ENCODE data around the gene TYRP1. TPM values are rescaled to one million over a fixed set of nuclear protein-coding genes. Genes with fewer than 3 reads are reported as not detected.

TYRP1 gene
- total RNA-seq, 2 experiments from 2014 or later = not detected

GRCh38 chr9:12753931-12754330 lies 60.7 kb downstream of the TYRP1 start:
- Mint-ChIP-seq H3K27me3 (no peaks in the 10 kb centered on the region), H3K4me3 (no peak overlapping the region)
- no peak for DNase-seq

GRCh38 chr9:12759761-12760160 lies 66.6 kb downstream of the TYRP1 start:
- Mint-ChIP-seq H3K27ac (no peak overlapping the region), H3K27me3 (no peaks in the 10 kb centered on the region), H3K36me3 (no peaks in the 10 kb centered on the region), H3K4me3 (no peak overlapping the region), H3K4me1 (ENCODE audit: low read depth) (no peaks in the 10 kb centered on the region), H3K9me3 (peaks cover 24% of the 10 kb centered on the region)
- ChIA-PET CTCF (no interaction called here), POLR2A (interaction anchor here (0.6 kb wide), 1 partner anchor 16 kb away, joined by 3 read pairs; no protein-coding TSS in a partner anchor)
- no peak for DNase-seq
- intact Hi-C loops (cut with micrococcal nuclease) = no loop called here

More at GRCh38 chr9:12753931-12754330, 60.7 kb downstream of the TYRP1 start:
- H3K9me3 Mint-ChIP-seq = peaks cover 15% of the 10 kb centered on the region
- CTCF ChIA-PET = no interaction called here
- H3K27ac Mint-ChIP-seq = no peak overlapping the region
- intact Hi-C loops (cut with micrococcal nuclease) = no loop called here
- POLR2A ChIA-PET = no interaction called here
- H3K4me1 Mint-ChIP-seq (ENCODE audit: low read depth) = no peaks in the 10 kb centered on the region
- H3K36me3 Mint-ChIP-seq = no peaks in the 10 kb centered on the region

Other genes with a start within 250 kb of the TYRP1 start
- gene LURAP1L, start 81.6 kb downstream of the TYRP1 start, total RNA-seq = not detected

Measured in activated CD4-positive, alpha-beta memory T cell treated with anti-CD3 and anti-CD28 coated beads for 36 hours (primary cell).